Stimulated activated CD4-positive, alpha-beta T cell treated with anti-CD3 and anti-CD28 coated beads, Interleukin-4, amount 100 ng/mL, for 48 hours (primary cell): ENCODE data around the gene FBXO47.
"Not testable (repeated sequence)": the region's sequence is repeated elsewhere in the genome, so short reads cannot be mapped to it uniquely, and the experiment has no call there.

Source experiments
- DNase-seq, 2 donors: peaks; one replicate each; pipeline ENCODE4 v3.0.0-alpha.2; 2020; ENCODE audit warnings: low read depth in 2 of 2

Gene FBXO47

DNA sequence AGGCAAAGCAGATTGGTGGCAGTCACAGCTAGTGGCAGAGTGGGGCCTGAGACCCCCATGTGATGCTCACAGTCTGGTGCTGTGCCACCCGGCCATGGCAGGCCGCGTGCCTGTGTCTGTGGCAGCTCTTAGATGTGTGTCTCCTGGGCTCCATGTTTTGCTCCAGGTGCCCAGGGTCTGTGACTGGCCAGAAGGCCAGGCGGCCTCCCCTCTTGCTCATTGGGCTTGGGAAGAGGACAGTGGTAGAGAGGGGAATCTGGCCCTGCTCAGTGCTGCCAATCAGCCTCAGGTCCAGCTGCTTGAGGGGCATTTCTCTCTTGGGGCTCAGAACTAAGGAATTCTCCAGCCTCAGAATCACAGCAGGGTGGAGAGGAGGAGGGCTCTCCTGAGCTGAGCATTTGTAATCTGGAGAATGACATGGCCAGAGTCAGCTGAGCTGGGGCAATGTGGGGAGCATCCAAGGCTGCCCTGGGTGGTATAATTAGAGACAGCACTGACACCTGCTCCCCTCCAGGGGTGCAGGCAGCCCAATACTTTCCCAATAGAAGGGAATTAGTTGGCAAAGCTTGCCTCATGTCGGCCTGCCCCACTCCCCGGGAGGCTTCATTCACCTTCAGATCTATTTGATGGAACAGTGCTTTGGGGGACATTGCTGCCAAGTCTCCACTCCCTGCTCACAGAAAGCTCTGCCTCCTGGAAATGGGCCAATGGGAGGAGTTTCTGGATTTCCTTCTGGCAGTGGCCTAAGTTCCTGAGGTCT, 44.5 kb downstream of the FBXO47 start:
- DNase-seq, result no peak

GRCh38 chr17:38921756-38922411, 45.3 kb downstream of the FBXO47 start:
- DNase-seq, result no peak

- DNase-seq, result no peak
These were observed 46.6 kb downstream of the FBXO47 start for GRCh38 chr17:38920374-38921291.

DNA sequence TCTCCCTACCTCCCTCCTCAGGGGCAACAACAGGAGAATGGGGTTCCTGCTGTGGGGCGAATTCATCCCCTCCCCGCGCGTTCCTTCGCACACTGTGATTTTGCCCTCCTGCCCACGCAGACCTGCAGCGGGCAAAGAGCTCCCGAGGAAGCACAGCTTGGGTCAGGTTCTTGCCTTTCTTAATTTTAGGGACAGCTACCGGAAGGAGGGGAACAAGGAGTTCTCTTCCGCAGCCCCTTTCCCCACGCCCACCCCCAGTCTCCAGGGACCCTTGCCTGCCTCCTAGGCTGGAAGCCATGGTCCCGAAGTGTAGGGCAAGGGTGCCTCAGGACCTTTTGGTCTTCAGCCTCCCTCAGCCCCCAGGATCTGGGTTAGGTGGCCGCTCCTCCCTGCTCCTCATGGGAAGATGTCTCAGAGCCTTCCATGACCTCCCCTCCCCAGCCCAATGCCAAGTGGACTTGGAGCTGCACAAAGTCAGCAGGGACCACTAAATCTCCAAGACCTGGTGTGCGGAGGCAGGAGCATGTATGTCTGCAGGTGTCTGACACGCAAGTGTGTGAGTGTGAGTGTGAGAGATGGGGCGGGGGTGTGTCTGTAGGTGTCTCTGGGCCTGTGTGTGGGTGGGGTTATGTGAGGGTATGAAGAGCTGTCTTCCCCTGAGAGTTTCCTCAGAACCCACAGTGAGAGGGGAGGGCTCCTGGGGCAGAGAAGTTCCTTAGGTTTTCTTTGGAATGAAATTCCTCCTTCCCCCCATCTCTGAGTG, 47.7 kb downstream of the FBXO47 start:
- no peak for DNase-seq

DNA sequence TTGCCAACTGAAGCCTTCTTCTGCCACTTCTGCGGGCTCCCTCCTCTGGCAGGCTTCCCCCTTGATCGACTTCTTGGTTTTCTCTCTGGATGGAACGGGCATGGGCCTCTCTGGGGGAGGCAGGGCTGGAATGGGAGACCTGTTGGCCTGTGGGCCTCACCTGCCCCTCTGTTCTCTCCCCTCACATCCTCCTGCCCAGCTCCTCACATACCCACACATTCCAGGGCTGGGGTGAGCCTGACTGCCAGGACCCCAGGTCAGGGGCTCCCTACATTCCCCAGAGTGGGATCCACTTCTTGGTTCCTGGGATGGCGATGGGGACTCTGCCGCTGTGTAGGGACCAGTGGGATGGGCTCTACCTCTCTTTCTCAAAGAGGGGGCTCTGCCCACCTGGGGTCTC, 48.3 kb downstream of the FBXO47 start:
- no peak for DNase-seq

- no peak for DNase-seq
These were observed 48.9 kb downstream of the FBXO47 start for GRCh38 chr17:38918129-38918913.

GRCh38 chr17:38917259-38917658, 49.9 kb downstream of the FBXO47 start:
- DNase-seq, result no peak

GRCh38 chr17:38916771-38917170, 50.4 kb downstream of the FBXO47 start:
- no peak for DNase-seq

DNA sequence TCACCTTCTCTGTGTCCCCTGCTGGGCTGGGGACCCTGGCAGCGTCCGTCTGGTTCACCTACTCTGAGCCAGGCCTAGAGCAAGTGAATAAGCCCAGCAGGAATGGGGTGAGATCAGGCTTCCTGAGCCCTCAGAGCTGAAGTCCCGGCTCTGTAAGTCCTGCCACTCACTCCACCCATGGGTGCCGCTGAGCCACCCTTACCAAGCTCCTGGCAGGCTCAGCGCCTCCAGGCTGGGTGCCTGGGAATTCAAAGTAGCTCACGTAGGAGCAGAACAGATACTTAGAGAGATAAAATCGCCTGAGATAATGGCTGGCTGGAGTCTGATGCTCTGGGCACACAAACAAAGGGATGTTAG, 51.6 kb downstream of the FBXO47 start:
- DNase-seq, result no peak

GRCh38 chr17:38914741-38915638, 52.2 kb downstream of the FBXO47 start:
- DNase-seq, result no peak

- DNase-seq, result no peak
These were observed 54.9 kb downstream of the FBXO47 start for GRCh38 chr17:38912221-38912813.

- not testable (repeated sequence) for DNase-seq
These were observed 55.5 kb downstream of the FBXO47 start for GRCh38 chr17:38911731-38912081.

GRCh38 chr17:38911081-38911730, 56.0 kb downstream of the FBXO47 start:
- no peak for DNase-seq

DNA sequence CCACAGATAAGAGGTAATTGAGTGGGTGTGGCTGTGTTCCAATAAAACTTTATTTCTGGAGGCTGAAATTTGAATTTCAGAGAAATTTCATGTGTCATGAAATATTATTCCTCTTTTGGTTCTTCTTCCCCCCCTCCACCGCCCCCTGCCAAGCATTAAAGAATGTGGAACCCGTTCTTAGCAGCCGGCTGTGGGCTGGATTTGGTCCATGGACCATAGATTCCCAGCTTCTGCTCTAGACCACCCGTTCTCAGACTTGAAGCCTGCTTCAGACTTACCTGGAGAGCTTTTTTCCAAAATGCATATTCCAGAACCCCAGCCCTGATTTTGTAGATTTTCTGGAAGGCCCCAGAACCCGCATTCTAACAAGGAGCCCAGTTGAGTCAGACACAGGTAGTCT, 56.9 kb downstream of the FBXO47 start:
- DNase-seq, result no peak

DNA sequence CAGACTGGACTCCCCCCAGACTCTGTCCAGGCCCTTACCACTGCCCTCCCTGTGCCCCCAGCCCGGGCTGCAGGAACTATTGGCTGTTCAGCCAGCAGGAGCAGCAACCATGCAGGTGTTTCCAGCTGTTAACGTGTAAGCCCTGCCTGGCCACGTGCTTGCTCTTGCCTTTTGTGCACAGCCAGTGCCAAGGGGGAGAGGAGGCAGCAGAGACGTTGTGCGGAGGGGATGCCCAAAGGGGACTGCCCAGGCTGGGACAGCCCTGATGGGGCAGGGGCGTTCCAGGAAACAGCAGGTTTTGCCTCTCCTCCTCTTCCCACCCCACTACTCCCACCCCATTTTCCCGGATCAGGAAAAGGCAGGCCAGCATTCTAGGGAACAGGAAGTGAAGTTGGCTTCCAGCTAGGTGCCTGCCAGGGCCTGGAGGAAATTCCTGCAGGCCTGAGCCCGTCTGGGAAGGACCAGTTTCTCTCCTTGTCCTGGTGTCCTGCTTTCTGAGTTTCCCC, 58.5 kb downstream of the FBXO47 start:
- DNase-seq, result no peak

DNA sequence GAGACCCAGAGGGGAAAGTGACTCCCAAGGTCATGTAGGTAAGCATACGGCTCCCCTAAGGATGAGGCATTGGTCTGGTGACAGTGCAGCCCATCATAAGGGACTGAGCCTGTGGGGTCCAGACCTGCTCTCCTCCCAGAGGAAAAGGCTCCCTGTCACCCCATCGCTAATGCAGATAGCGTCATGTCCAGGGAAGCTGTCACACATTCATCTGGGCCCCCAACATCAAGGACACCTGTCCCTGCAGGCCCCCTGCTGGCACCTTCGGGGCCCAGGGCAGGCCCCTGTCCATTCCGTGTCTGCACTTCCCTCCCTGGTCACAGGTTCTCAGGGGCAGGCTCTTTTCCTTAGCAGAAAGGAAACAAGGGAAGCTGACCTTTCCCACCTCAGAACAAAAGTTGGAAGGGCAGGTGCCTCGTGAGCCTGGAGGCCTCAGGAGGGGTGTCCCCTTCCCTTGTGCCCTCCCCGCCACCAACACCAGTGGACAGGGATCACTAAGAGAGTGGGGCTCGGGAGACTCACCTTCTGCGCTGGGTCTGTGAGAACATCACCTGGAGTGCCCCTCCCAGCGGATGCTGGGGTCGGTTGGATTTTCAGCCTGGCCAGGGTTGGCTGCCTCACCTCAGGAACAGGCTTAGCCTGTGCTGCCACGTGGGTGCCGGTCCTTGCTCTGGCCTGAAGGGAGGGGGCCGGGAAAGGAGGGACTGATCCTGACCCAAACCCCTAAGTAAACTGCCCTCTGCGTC, 59.1 kb downstream of the FBXO47 start:
- DNase-seq, result no peak

DNA sequence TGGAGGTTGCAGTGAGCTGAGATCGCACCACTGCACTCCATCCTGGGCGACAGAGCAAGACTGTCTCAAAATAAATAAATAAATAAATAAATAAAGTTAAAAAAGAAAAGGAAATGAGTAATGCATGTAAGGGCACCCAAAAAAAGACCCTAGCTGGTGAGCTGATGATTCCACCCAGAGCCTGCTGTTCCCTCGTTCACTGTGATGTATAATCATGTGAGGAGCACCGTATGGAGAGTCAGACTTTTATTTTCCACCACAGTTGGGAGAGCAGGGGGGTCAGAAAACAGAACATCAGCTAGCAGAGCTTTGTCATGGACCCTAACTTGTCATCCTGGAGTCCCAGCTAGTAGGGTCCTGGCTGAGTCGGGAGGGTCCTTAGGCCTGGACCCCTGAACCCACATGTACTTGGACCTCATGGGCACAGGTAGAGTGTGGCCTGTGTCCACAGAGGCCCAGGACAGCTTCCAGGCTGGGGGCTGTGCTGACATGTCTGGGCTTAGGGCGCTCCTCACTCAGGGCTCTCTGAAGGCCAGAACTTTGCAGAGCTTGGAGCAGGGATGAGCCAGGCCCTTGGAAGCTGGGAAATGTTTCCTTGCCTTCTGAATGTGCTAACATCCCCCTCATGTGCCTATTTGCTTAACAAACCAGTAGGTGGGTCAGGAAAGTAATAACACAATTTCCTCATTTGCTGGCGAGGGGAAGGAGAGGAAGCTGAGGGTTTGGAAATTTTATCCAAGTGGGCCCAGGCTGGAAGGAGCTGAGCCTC, 60.6 kb downstream of the FBXO47 start:
- DNase-seq, result no peak
